K562 (cell line): ENCODE data around the gene DAD1. TPM values are rescaled to one million over a fixed set of nuclear protein-coding genes. Genes with fewer than 3 reads are reported as not detected.

Experiments
- CBX3 ChIP-seq, 2 experiments: IDR thresholded peaks; 1 replicate in 1 of 2; 2 replicates in 1 of 2; pipeline ENCODE4 v1.6.1; 2012; ENCODE audit warnings: inconsistent platforms in 2 of 2, low read length in 2 of 2, borderline replicate concordance in 1 of 2, control low read depth in 1 of 2
- CREBBP ChIP-seq: IDR thresholded peaks from one replicate; pipeline ENCODE4 v1.6.1; 2012; ENCODE audit warnings: low read depth, mild to moderate bottlenecking, control low read depth, inconsistent platforms, low read length
- KLF16 ChIP-seq: IDR thresholded peaks from 2 replicates; pipeline ENCODE4 v1.6.1; 2016; ENCODE audit warnings: antibody characterized with exemption
- RAD51 ChIP-seq: fragments of 450-650 bp; IDR thresholded peaks from 2 replicates; pipeline ENCODE4 v1.7.1; 2016; ENCODE audit warnings: low read depth, mild to moderate bottlenecking, borderline replicate concordance
- SREBF1 ChIP-seq: fragments of 150-350 bp; IDR thresholded peaks from 2 replicates; pipeline ENCODE4 v1.6.1; 2014; ENCODE audit warnings: antibody characterized with exemption, low read depth, low read length, borderline replicate concordance
- polyA plus RNA-seq, 8 experiments: library from polyadenylated mRNA; depleted of rRNA in 4 of 8; stranded (reverse) in 5 of 8; unstranded in 3 of 8; fragments of >200 nt; fragmentation: Nextera tagmentation in 2 of 8; fragmentation: Illumina TruSeq in 1 of 8; extraction: Ambion mirVana in 2 of 8; extraction: Trizol in 1 of 8; gene quantifications; 2 replicates each; pipeline versions ENCODE4 v1.2.1 to v1.2.3, GENCODE V29; 2011 to 2014; ENCODE audit warnings: inconsistent platforms in 1 of 8, missing spikeins in 1 of 8
- total RNA-seq, 7 experiments: library from RNA; depleted of rRNA in 6 of 7; stranded (reverse); fragments of >200 nt in 6 of 7; fragmentation: Illumina TruSeq in 2 of 7; extraction: Trizol in 2 of 7; gene quantifications; 2 replicates each; pipeline versions ENCODE4 v1.2.1 to v1.2.3, GENCODE V29; 2011 to 2021; ENCODE audit warnings: low replicate concordance in 1 of 7
- TF ChIP-seq, protein P1 (sequence below): fragments of 450-650 bp; IDR thresholded peaks from 2 replicates; pipeline ENCODE4 v1.6.1; 2016; ENCODE audit warnings: missing biosample characterization, missing genetic modification characterization
- TF ChIP-seq, protein P2 (sequence below): fragments of 200-600 bp; sonication (generic); IDR thresholded peaks from one replicate; pipeline ENCODE4 v1.6.1; 2012; ENCODE audit warnings: mild to moderate bottlenecking, low read depth, low read length, inconsistent platforms
- TF ChIP-seq, protein P3 (sequence below), 2 experiments: IDR thresholded peaks; 2 replicates each; pipeline ENCODE4 v1.6.1; 2012; ENCODE audit warnings: improper control_type of control experiment in 2 of 2, low read depth in 2 of 2, low read length in 2 of 2, borderline replicate concordance in 1 of 2
- TF ChIP-seq, protein P4 (sequence below): sonication (generic); formaldehyde crosslinking; IDR thresholded peaks from 2 replicates; pipeline ENCODE4 v1.8.0; 2022; ENCODE audit warnings: mild to moderate bottlenecking, missing genetic modification reagents

The DAD1 gene
- total and polyA plus RNA-seq, 9 of the 15 experiments (the other 6 are each of a cell fraction or from before 2014, with no cell fraction given) = 104 to 617 (median 222) TPM

DNA sequence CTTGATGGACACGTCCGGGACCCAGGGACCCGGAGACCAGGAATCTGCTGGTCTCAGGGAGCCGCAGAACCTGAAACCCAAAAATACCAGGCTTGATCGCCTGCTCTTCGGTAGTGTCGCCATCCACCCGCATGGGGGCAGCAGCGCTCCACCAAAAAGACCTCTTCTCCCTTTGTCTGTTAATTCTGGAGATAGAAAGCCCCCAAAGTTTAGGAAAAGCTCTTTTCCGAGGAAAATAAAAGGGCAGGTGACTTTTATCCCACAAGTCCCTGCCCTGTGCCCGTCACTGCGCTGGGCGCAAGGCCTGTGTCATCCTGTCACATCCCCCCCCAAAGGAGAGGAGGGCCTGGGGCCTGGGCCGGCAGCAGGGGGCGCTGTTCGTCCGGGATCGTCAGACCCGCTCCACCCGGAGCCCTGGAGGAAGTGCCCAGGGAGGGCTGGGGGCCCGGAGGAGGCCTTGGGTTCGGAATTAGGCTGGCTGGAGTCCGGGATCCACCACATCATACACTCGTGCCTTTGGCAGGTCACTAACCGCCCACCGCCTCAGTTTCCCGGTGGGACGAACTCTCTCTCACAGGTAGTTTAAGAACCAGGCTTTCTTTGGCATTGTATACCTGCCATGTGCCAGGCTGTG, 31.9 kb downstream of the DAD1 start (continued):
- TF ChIP-seq, protein P1, sequence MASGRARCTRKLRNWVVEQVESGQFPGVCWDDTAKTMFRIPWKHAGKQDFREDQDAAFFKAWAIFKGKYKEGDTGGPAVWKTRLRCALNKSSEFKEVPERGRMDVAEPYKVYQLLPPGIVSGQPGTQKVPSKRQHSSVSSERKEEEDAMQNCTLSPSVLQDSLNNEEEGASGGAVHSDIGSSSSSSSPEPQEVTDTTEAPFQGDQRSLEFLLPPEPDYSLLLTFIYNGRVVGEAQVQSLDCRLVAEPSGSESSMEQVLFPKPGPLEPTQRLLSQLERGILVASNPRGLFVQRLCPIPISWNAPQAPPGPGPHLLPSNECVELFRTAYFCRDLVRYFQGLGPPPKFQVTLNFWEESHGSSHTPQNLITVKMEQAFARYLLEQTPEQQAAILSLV = no peak
- TF ChIP-seq SREBF1 = no peak
- no peak for TF ChIP-seq CREBBP
- TF ChIP-seq, protein P2, sequence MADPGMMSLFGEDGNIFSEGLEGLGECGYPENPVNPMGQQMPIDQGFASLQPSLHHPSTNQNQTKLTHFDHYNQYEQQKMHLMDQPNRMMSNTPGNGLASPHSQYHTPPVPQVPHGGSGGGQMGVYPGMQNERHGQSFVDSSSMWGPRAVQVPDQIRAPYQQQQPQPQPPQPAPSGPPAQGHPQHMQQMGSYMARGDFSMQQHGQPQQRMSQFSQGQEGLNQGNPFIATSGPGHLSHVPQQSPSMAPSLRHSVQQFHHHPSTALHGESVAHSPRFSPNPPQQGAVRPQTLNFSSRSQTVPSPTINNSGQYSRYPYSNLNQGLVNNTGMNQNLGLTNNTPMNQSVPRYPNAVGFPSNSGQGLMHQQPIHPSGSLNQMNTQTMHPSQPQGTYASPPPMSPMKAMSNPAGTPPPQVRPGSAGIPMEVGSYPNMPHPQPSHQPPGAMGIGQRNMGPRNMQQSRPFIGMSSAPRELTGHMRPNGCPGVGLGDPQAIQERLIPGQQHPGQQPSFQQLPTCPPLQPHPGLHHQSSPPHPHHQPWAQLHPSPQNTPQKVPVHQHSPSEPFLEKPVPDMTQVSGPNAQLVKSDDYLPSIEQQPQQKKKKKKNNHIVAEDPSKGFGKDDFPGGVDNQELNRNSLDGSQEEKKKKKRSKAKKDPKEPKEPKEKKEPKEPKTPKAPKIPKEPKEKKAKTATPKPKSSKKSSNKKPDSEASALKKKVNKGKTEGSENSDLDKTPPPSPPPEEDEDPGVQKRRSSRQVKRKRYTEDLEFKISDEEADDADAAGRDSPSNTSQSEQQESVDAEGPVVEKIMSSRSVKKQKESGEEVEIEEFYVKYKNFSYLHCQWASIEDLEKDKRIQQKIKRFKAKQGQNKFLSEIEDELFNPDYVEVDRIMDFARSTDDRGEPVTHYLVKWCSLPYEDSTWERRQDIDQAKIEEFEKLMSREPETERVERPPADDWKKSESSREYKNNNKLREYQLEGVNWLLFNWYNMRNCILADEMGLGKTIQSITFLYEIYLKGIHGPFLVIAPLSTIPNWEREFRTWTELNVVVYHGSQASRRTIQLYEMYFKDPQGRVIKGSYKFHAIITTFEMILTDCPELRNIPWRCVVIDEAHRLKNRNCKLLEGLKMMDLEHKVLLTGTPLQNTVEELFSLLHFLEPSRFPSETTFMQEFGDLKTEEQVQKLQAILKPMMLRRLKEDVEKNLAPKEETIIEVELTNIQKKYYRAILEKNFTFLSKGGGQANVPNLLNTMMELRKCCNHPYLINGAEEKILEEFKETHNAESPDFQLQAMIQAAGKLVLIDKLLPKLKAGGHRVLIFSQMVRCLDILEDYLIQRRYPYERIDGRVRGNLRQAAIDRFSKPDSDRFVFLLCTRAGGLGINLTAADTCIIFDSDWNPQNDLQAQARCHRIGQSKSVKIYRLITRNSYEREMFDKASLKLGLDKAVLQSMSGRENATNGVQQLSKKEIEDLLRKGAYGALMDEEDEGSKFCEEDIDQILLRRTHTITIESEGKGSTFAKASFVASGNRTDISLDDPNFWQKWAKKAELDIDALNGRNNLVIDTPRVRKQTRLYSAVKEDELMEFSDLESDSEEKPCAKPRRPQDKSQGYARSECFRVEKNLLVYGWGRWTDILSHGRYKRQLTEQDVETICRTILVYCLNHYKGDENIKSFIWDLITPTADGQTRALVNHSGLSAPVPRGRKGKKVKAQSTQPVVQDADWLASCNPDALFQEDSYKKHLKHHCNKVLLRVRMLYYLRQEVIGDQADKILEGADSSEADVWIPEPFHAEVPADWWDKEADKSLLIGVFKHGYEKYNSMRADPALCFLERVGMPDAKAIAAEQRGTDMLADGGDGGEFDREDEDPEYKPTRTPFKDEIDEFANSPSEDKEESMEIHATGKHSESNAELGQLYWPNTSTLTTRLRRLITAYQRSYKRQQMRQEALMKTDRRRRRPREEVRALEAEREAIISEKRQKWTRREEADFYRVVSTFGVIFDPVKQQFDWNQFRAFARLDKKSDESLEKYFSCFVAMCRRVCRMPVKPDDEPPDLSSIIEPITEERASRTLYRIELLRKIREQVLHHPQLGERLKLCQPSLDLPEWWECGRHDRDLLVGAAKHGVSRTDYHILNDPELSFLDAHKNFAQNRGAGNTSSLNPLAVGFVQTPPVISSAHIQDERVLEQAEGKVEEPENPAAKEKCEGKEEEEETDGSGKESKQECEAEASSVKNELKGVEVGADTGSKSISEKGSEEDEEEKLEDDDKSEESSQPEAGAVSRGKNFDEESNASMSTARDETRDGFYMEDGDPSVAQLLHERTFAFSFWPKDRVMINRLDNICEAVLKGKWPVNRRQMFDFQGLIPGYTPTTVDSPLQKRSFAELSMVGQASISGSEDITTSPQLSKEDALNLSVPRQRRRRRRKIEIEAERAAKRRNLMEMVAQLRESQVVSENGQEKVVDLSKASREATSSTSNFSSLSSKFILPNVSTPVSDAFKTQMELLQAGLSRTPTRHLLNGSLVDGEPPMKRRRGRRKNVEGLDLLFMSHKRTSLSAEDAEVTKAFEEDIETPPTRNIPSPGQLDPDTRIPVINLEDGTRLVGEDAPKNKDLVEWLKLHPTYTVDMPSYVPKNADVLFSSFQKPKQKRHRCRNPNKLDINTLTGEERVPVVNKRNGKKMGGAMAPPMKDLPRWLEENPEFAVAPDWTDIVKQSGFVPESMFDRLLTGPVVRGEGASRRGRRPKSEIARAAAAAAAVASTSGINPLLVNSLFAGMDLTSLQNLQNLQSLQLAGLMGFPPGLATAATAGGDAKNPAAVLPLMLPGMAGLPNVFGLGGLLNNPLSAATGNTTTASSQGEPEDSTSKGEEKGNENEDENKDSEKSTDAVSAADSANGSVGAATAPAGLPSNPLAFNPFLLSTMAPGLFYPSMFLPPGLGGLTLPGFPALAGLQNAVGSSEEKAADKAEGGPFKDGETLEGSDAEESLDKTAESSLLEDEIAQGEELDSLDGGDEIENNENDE = no peak
- TF ChIP-seq, protein P3, sequence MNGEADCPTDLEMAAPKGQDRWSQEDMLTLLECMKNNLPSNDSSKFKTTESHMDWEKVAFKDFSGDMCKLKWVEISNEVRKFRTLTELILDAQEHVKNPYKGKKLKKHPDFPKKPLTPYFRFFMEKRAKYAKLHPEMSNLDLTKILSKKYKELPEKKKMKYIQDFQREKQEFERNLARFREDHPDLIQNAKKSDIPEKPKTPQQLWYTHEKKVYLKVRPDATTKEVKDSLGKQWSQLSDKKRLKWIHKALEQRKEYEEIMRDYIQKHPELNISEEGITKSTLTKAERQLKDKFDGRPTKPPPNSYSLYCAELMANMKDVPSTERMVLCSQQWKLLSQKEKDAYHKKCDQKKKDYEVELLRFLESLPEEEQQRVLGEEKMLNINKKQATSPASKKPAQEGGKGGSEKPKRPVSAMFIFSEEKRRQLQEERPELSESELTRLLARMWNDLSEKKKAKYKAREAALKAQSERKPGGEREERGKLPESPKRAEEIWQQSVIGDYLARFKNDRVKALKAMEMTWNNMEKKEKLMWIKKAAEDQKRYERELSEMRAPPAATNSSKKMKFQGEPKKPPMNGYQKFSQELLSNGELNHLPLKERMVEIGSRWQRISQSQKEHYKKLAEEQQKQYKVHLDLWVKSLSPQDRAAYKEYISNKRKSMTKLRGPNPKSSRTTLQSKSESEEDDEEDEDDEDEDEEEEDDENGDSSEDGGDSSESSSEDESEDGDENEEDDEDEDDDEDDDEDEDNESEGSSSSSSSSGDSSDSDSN (IDR thresholded peaks at IDR 0.05; ENCODE audit: borderline replicate concordance in 1 of 2, low read depth in 2 of 2, low read length in 2 of 2) = no peak
- TF ChIP-seq, protein P4, sequence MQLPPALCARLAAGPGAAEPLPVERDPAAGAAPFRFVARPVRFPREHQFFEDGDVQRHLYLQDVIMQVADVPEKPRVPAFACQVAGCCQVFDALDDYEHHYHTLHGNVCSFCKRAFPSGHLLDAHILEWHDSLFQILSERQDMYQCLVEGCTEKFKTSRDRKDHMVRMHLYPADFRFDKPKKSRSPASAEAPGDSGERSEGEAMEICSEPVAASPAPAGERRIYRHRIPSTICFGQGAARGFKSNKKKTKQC = no peak
- no peak for TF ChIP-seq RAD51
- no peak for TF ChIP-seq CBX3 (IDR thresholded peaks at IDR 0.05; ENCODE audit: borderline replicate concordance in 1 of 2, low read length in 2 of 2)
- no peak for TF ChIP-seq KLF16
